ENCODE results near the gene CYP19A1.

CYP19A1 gene

DNA sequence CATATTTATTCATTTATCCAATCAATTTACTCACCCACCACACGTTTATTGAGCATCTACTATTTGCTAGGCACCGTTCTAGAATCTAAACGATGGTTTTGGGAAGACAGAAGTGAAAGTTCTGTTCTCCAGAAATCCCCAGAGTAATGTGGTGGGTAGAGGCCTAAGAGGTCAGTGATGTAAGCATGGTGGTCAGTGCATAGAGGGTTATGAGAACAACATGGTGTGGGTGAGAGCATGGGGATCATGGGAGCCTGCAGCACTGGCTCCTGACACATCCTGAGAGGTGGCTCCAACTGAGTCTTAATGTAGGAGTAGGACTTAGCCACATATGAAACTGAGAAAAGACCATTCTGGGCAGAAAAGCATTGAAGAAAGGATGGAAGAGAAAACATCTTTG is 158.4 kb downstream of the CYP19A1 start:
- DNase-seq (ENCODE audit: low read depth): no peak
- TF ChIP-seq, protein P1, sequence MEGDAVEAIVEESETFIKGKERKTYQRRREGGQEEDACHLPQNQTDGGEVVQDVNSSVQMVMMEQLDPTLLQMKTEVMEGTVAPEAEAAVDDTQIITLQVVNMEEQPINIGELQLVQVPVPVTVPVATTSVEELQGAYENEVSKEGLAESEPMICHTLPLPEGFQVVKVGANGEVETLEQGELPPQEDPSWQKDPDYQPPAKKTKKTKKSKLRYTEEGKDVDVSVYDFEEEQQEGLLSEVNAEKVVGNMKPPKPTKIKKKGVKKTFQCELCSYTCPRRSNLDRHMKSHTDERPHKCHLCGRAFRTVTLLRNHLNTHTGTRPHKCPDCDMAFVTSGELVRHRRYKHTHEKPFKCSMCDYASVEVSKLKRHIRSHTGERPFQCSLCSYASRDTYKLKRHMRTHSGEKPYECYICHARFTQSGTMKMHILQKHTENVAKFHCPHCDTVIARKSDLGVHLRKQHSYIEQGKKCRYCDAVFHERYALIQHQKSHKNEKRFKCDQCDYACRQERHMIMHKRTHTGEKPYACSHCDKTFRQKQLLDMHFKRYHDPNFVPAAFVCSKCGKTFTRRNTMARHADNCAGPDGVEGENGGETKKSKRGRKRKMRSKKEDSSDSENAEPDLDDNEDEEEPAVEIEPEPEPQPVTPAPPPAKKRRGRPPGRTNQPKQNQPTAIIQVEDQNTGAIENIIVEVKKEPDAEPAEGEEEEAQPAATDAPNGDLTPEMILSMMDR (IDR thresholded peaks at IDR 0.05; ENCODE audit: insufficient read depth, low read depth, low read length, missing control alignments): no peak
- no peak overlapping the region for H3K4me3 ChIP-seq (ENCODE audit: low read depth, low read length)

DNA sequence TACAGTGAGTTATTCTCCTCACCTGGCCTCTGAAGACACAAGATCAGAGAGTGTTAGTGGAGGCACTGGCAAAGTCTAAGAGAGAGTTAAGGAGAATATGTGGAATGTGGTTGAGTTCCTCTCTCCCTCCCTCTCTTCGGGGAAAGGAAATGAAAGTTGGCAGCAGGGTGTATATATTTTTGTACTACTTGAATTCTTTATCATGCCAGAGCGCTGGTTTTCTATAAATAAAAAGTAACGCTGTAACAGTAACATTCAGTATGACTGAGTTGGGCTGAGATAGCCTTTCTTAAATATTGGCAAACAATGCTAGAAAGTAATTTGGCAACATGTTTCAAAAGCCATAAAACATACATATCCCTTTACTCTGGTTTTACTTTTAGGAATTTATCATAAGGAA is 166.2 kb downstream of the CYP19A1 start:
- no peak overlapping the region for H3K4me3 ChIP-seq (ENCODE audit: low read depth, low read length)
- TF ChIP-seq, protein P1 (IDR thresholded peaks at IDR 0.05; ENCODE audit: insufficient read depth, low read depth, low read length, missing control alignments): no peak
- no peak for DNase-seq (ENCODE audit: low read depth)

DNA sequence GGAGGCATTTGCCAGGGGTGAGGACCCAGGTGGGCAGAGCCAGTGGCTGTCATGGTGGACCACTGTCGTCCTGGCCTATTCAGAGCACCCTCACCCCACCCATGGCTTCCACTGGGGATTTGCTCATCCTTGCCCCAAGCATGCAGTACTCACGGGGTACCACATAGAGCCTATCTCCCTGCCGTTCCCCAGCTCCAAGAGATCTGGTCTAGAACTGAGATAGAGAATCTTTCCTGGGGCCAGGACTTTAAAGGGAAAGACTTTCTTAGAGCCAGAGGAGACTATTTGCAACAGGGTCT is 166.8 kb downstream of the CYP19A1 start:
- H3K4me3 ChIP-seq (ENCODE audit: low read depth, low read length): no peak overlapping the region
- no peak for DNase-seq (ENCODE audit: low read depth)
- TF ChIP-seq, protein P1 (IDR thresholded peaks at IDR 0.05; ENCODE audit: insufficient read depth, low read depth, low read length, missing control alignments): no peak

DNA sequence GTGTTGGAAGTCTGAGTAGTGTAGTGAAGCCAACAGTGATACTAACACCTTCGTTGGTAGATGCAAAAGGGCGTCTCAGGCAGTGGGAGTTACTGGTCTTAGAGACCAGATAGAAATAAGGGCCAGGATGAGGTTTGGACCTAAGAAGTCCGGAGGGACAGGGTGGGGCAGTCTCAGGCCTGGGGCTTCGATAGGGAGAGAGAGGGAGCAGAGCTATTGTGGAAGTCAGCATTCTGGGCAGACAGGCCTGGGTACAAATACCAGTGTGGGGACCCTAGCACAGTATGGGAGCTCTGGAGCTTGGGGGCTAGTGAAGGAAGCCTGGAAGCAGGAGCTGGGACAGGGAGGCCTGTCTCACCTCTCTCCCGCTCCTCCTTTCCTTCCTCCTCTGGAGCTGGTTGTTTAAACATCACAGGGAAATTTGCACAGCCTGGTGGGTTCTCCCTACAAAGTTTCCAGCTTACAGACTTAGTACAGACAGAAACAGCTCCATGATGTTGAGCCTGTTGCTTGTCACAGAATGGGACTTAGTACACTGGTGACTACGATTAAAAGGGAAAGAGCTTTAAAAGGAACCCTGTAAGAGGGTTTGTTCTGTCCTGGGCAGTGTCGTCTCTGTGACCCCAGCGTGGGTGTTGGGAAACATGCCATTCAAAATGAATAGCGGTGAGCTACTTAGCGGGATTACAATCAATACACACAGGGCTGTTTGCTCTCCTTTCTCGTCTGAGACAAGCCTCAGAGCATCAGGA is 167.3 kb downstream of the CYP19A1 start:
- TF ChIP-seq, protein P1 (IDR thresholded peaks at IDR 0.05; ENCODE audit: insufficient read depth, low read depth, low read length, missing control alignments): no peak

DNA sequence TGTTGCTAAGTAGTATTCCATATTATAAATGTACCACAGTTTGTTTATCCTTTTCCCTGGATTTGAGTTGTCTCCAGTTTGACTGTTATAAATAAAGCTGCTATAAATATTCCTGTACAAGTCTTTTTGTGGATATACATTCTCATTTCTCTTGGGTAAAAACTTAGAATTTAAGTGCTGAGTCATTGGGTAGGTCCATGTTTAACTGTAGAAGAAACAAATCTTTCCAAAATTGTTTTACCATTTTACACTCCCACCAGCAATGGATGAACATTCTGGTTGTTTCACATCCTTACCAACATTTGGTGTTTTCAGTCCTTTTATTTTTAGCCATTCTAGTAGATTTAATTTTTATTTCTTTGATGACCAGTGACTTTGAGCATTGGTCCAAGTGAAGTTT is 169.7 kb downstream of the CYP19A1 start:
- H3K4me3 ChIP-seq (ENCODE audit: low read depth, low read length): no peak overlapping the region
- DNase-seq (ENCODE audit: low read depth): no peak
- TF ChIP-seq, protein P1 (IDR thresholded peaks at IDR 0.05; ENCODE audit: insufficient read depth, low read depth, low read length, missing control alignments): no peak

More for the DNA sequence above, 167.3 kb downstream of the CYP19A1 start:
- H3K4me3 ChIP-seq (ENCODE audit: low read depth, low read length): no peak overlapping the region
- DNase-seq (ENCODE audit: low read depth): no peak

DNA sequence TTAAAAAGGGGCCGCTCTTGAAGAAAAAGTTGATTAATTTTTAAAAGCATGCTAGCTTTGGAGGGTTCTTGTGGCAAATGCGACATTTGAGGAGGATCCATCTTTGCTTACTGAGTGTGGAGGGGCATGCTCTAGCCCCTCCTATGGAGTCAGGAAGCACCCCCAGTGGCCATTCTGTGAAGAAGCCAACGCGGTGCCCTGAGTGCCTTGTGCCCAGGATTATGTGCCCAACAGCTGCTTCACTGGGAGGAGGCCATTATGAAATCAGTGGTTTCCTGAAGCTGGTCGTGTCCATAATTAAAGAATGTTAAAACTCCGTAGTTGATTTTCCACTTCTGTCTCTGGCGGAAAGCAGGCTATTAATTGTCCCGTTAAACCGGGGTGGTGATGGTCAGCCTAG is 174.6 kb downstream of the CYP19A1 start:
- H3K4me3 ChIP-seq (ENCODE audit: low read depth, low read length): no peak overlapping the region
- TF ChIP-seq, protein P1 (IDR thresholded peaks at IDR 0.05; ENCODE audit: insufficient read depth, low read depth, low read length, missing control alignments): no peak
- no peak for DNase-seq (ENCODE audit: low read depth)
